Stimulated activated CD8-positive, alpha-beta memory T cell treated with anti-CD3 and anti-CD28 coated beads, Interleukin-15, amount 100 ng/mL, for 24 hours (primary cell): ENCODE results near the gene SORCS1.

Experiments
- DNase-seq: peaks from one replicate; pipeline ENCODE4 v3.0.0-alpha.2; 2020; ENCODE audit warnings: low read depth

The SORCS1 gene

DNA sequence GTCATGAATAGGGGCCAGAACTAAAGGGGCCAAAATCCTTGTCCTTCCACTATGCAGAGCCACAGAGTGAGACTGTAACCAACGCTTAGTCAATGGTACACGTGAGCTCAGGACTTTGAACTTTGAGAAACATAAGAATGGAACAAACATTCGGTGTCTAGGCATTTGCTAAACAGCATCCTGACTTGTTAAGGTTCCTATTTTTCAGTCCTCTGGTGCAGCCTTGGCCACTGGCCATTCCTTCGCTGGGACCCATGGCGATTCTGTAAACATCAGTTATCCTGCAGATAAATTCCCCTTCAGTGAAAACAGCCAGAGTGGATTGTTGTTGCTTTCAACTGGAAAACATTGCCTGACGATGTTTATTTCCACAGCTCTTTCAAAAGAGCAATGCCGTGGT lies 266.8 kb downstream of the SORCS1 start:
- DNase-seq, result no peak

DNA sequence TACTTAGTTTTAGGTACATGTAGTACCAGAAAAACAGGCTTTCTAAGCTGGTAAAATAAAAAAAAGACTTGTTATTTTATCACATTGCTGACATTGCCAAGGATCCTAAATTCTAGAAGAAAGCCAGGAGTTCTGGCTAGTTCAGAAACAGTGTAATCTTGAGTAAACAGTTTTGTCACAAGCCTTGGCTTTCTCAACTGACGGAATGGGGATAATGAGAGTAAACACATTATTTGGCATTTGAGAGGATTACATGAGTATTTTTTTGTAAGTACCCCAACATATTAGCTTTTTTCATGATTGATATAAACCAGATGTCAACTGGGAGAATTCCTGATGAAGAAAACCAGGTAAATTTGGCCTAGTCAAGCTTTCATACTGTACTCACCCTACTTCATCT lies 269.8 kb downstream of the SORCS1 start:
- no peak for DNase-seq

DNA sequence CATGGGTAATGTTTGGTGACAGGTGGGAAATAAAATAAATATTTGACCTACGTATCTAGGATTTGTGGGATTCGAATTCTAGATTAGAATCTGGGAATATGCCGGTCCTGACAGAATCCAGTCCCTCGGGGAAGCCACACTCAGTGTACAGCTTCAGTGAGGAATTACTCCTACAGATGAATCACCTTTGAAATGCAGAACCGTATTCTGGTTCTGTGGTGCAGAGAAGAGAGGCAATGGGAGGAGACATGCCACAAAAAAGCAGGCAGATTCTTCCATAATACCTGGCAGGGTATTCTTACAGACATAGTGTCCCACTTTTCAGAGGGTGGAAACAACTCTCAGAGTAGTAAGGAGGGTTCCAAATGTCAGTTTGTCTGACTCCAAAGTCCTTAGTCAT lies 286.9 kb downstream of the SORCS1 start:
- no peak for DNase-seq

DNA sequence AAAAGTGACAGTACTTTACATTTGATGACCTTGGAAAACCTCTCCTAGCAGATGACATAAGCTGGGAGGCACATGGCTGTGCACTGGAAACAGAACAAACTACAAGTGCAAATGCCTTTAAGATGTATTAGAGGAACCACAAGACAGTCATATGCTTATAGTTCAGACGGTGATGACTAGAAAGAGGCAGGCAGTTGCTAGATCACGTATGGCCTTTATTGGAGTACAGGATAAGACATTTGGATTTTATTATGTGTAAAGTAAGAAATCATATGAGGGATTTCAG lies 290.0 kb downstream of the SORCS1 start:
- DNase-seq, result no peak

DNA sequence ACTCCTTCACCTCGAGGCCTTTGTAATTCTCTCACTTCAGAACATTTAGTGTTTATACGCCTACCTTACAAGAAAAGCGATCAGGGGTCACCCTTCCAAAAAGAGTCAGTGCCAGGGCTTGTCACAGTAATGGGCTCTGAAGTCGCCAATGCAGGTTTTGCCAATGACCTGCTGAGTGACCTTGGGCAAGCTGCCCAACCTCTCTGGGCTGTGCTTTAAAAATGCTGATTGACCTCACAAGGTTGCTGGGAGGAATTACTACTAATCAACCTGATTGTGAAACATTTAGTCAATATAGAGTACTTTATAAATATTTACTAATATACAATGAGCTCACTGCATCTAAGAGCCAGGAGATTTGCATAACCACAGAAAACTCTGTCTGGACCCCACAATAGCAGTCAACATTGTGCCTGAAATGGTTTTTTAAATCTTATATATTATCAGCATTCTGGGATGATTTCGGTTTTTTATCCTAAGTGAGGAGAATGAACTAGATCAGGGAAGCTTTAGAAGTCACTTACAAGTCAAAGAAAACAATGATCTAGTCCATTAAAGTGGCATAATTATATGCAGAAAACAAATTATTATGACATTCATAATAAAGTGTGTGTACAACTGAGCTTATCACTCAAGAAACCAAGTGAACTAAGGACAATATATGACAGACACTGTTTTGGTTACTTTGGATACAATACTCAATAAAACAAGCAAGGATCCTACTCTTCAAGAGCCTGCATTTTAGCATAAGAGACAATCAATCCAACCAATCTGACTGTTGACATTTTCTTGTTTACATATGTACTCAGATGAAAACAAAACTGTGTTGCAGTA lies 290.5 kb downstream of the SORCS1 start:
- no peak for DNase-seq

DNA sequence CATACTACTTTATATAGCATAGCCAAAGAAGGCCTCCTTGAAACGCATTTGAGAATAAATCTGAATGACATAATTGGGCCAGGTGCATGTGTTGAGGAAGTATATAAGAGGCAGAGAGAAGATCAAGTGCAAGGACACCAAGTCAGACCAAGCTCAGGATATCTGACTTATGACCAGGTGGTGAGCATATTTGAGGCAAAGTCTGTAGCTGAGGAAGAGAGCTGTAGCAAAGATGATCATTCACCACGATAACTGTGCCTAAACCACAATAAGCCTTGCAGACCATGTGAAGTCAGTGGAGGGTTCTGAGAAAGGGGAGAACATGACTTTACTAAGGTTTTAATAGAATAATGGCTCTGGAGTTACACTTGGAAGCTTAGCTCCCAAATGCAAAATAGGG lies 292.3 kb downstream of the SORCS1 start:
- DNase-seq, result no peak

DNA sequence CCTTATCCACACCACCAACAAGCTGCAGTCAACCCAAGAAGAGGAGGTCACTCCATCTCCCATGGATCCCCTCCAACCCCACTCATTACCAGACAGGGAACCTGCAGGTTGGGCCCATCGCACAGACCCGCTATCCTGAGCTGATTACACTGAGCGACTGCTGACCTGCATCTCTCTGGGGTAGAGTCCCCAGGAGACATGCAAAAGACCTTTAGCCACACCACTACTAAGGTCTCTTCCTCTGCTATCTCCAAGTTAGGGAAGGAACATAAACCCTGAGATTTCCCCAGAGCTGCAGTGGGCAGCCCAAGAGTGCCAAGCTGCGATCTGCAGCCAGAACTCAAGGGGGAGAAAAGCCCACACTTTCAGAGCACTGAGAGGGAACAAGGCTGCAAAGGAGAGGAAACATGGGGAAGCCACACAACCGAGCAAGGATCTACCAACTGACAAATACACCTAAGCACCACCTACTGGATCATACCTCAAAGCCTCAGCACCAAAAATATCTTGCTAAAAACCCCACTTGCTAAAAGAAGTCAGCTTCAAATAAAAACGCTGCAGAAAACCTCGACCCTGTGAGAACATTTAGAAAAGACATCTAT lies 298.2 kb downstream of the SORCS1 start:
- no peak for DNase-seq

DNA sequence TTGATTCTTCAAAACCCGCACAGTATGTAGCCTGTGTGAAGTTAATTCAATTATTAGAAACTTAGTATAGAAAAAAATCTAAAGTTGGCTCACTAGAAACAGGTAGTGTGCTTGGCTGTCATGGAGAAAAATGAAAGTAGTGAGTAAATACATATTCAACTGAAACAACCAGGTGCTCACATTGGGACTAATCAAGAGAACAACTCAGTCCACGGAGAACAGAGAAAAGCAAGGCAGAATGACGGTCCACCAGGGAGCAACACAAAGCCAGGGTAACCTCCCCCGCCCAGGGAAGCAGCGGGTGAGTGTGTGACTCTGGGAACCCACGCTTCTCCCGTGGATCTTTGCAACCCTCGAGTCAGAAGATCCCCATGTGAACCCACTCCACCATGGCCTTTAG lies 300.5 kb downstream of the SORCS1 start:
- no peak for DNase-seq

DNA sequence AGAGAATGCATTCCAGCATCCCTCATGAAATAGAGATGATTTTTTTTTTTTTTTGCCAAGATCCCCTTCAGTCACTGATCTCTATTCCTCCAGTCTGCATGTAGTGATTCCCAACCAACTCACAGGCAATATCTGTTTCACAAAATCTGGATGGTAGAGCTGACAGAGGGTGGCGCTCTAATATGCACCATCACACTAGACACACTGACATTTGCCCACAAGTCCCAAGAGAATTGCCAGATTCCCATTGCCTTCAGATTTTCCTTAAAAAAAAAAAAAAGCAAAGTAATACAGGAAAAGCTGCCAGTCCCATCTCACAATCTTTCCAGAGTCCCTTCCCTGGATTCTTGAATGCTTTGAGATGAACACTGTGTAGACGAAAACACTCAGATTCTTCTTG lies 301.0 kb downstream of the SORCS1 start:
- no peak for DNase-seq

DNA sequence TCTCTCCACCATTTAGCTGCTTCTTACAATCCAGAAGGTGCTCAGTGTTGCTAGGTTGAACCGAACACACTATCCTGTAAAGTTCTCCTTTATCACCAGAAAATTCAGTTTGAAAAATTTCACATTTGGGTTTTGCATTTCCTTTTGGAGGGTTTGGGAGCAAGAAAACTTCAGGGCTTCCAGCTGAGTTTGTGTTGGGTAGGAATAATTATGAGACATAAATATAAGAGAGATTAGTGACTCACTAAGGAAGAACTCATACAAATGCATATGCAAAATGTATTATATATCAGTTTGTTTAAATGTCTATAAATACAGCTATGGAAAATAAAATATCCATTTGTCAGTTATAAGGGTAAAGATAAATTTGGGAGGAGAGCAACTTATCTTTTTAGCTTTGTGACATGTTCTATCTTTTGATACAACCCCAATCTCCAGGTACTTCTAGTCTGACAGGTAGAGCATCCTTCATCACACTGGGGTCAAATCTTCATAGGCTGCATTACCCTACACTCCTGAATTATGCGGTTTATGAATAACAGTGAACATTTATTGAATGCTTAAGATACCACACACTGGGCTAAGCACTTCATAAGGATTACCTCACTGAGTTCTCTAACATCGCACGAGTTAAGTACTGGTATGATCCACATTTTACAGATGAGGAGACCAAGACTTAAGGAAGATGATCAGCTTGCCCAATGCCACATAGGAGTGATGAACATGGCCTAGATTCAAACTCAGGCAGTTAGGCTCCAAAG lies 304.4 kb downstream of the SORCS1 start:
- no peak for DNase-seq

DNA sequence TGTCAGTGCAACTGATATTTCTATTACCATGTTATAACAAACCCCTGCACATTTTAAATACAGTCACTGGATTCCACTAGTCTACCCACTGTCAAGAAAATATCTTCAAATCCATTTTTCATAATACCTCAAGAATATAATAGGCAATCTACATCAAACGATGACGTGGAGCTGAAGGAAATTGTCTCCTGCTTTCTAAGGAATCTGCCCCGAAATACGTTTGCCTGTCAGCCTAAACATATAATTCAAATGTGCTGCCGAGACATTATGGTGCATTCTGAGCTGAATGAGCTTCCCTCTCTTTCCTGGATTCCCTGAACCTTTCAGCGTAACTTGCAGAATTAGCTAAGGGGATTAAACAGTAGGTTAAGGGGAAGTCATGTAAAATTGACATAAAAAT lies 306.8 kb downstream of the SORCS1 start:
- no peak for DNase-seq

DNA sequence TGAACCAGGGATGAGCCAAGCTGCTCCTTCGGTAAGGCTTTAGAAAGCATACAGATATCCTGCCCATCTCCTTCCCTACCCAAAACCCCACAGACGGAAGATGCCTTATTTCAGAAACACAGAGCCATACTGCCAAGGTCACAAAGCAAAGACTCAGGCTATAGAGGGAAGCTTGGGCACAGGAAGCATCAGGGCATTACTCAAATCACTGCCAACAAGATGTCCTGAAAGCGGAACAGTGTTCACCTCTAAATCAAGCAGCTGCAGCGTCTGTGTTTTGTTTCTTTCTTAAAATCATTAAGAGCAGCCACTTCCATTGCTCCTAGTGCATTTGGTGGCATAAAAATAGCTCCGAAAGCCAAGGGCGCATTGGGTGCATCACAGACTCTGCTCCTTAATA lies 307.3 kb downstream of the SORCS1 start:
- DNase-seq, result no peak

DNA sequence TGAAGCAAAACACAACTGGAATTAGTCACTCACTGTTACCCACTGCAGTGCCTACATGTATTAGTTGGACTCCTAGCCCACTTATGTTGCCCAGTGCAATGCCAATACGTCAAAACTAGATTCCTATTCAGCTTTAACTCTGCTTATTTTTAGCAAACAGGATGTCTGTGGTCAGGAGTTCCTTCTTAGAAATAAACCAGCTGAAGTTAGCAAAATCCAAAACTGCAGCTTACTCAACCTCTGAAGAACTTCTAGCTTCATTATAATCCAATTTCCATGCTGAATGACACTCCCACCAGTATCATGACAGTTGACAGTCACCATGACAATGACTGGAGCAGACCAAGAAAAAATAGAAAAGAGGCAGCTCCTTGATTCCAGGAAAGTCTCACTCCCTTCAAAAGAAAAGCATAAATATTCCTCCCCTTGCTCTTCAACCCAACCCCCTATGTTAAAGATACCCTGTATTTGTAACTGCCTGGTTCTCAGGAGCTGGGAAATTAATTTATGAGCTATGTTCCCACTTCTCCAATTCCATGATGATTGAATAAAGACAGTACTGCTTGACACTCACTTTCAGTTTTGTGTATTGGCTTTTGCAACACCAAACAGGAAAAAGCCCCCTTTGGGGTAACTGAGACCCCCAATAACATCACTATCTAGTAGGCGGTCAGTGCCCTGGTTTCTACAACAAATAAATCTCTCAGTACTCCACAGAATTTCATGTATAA lies 327.4 kb downstream of the SORCS1 start:
- DNase-seq, result no peak

DNA sequence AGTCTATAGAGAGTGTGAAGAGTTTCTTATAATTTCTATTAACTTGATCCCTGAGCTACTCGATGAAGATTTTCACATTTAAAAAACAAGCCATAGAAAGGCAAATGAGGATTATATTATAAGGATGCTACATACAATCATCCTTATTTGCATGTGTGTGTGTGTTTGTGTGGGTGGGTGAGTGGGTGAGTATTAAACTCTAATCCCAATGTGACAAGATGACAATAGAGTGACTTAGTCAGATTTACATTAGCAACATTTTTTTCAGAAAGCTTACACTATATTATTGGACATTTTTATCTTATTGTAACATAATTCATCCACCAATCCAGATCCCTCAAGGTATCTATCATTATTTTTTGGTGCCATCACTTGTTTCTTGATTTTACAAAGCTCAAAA lies 331.7 kb downstream of the SORCS1 start:
- no peak for DNase-seq

DNA sequence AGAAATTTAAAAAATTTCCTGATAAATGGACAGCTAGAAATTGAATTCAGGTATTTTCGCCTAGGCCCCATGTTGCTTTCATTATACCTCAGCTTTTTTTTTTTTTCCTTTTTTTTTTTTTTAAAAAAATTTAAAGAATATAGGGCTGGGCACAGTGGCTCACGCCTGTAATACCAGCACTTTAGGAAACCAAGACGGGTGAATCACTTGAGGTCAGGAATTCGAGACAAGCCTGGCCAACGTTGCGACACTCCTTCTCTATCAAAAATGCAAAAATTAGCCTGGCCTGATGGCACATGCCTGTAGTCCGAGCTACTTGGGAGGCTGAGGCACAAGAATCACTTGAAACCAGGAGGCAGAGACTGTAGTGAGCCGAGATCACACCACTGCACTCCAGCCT lies 334.0 kb downstream of the SORCS1 start:
- no peak for DNase-seq

DNA sequence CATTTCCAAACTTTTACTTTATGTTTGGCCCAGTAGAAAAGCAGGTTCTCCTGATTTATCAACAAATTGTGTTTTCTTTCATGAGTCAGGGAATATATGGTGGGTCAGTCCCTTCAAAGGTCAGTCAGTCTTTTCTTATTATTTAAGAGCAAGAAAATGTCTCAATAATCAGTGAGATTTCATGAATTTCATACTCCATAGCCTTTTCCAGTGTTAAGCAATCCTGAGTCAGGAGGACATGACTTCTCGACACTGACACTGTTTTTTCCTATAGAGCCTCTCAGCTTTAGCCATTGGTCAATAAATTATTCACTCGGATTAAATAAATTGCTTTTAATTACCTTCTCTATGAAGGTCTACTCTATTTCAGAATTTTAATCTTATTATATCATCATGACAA lies 334.5 kb downstream of the SORCS1 start:
- no peak for DNase-seq

DNA sequence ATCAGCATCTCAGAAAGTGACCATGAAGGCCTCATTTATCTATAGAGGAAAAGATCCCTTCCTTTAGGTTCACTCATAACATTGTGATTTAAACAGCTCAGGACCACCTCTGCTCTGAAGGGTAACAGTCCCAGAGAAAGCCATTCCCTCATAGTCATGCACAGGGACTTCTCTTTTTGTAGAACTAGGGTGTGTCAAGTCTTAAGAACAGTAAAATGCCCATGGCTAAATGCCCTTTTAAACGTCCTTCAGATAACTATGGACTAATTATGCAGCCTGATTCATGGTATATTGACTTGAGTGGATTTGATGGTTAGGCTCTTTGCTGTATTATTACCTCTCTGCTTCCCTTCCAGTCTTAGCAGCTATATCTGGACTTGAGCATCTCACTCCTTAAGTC lies 337.8 kb downstream of the SORCS1 start:
- DNase-seq, result no peak

DNA sequence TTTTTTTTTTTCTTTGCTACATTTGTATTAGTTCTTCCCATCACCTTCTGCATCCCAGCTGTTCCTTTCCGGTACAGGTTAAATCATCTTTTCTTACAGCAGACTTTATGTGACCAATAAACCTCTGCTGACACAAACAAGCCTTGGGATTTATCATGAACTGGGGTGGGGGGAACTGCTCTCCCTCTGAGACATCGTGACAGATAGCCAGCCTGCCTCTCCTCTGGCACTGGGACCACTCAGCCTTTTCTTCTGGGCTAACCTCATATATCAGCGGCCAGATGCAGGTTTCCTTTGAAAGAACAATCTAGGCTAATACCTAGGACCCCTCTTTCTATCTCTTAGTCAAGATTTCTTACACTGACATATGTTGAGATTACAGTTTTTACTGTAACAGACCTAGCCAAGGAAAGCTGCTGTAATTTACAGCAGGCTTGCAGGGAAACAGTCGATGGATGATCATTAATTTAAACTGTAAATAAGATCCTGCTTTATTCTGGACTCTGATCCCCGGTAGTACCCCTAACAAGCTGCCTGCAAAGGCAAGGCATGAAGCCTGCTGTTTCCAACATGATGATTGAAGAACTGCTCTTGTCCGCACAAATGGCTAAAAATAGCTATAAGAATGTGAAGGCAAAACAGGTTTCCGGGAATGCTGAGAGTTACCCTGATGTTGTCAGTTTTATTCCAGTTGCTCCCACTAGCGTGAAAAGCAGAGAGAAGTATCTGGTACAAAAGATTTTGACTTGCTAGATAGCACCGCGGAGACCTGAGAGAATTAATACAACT lies 338.7 kb downstream of the SORCS1 start:
- no peak for DNase-seq

DNA sequence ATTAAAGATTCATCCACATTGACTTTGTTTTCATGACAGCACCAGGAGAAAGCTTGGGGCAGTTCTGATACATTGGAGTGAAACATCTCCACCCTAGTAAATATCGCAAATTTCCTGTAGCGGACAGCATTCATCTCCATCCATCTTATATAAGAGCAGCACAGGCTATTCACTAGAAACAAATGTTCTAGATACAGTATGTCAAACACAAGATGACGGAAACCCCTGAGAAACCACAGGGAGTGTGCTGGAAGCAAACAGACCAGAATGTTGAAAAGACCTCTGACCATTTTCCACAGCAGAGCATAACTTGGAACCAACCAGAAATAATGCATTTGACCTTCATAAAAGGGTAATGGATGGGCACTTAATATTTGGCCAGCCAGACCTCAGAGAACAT lies 343.9 kb downstream of the SORCS1 start:
- DNase-seq, result no peak

DNA sequence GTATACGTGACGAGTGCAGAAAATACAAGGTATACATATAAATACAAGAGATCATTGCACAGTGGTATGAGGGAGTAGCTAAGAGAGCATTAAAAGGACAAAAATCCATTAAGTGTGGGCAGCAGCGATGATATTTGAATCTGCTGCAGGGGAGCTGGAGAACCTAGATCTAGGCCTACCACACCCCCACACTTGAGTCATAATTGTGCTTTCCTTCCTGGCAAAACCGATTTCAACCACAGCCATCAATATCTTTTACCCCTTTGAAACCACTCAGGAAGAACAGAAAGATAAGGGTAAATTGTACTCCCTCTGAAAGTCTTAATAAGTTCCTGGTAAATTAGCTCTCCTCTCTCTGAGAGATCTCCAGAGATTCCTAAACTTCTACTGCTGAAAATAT lies 345.0 kb downstream of the SORCS1 start:
- DNase-seq, result no peak

DNA sequence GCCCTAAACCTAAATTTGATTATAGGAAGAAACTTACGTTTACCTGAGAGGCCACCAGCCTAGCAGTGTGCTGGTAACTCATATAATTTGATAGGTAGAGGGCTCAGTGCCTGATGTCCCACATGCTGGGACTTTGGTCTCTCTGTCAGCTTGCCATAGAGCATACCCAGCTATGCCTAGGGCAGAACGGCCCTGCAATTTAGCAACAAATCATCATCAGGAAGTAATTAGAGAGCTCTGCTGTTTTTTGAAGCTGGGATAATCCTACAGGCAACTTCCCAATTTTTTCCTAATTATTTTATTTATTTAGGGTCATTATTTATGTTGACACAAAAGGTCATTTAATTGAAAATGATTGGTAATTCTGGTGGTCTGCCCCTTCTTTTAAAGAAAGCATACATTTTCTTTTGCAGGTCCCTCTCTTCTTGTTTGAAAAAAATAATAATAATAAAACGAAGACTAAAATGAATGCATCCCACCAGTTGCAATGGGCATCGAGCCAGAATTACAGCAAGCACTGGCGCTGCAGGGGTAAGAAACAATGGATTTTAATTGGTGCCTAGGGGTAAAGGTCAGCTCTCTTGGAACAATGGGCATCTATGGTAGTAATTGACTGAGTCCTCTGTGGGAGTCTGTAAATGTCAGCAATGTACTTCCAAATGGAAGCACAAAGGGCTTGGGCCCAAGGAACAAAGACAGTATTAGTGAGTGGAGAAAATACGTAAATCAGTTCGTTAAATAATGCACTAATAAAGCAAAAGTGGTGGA lies 348.0 kb downstream of the SORCS1 start:
- no peak for DNase-seq
